K562 (cell line): Measurements from ENCODE around the gene C17orf75. TPM values are rescaled to one million over a fixed set of nuclear protein-coding genes. Genes with fewer than 3 reads are reported as not detected.

Experiments
- BRF1 ChIP-seq: IDR thresholded peaks from 3 replicates; pipeline ENCODE4 v1.6.1; 2011; ENCODE audit warnings: borderline replicate concordance, mild to moderate bottlenecking; ENCODE audit not compliant: insufficient read length; ENCODE audit errors: extremely low read depth
- CAMTA2 ChIP-seq: fragments of 250-450 bp; sonication (Bioruptor Pico); conservative IDR thresholded peaks from 2 replicates; pipeline ENCODE4 v1.5.1; 2022
- CBX8 ChIP-seq: fragments of 200-600 bp; sonication (generic); IDR thresholded peaks from 2 replicates; pipeline ENCODE4 v1.6.1; 2012; ENCODE audit warnings: borderline replicate concordance, mixed run types, low read depth, mild to moderate bottlenecking, moderate library complexity, mixed read lengths, low read length, control low read depth, inconsistent platforms; ENCODE audit not compliant: poor library complexity, severe bottlenecking; ENCODE audit errors: extremely low read depth
- ETS1 ChIP-seq: conservative IDR thresholded peaks from 2 replicates; pipeline ENCODE4 v1.6.1; 2011; ENCODE audit warnings: low read depth, mild to moderate bottlenecking, low read length; ENCODE audit not compliant: control insufficient read depth
- FOXA3 ChIP-seq, 2 experiments: fragments of 450-650 bp in 1 of 2; sonication (generic) in 1 of 2; formaldehyde crosslinking; IDR thresholded peaks in 1 of 2; conservative IDR thresholded peaks in 1 of 2; 2 replicates each; pipeline versions ENCODE4 v1.4.0 to v1.8.0; 2020 to 2022; ENCODE audit warnings: mild to moderate bottlenecking in 2 of 2, missing genetic modification reagents in 1 of 2
- FUS ChIP-seq: fragments of 200-400 bp; formaldehyde crosslinking; optimal IDR thresholded peaks from 2 replicates; pipeline ENCODE3; 2017; ENCODE audit warnings: low read depth, low read length
- HNRNPH1 ChIP-seq: fragments of 200-400 bp; formaldehyde crosslinking; optimal IDR thresholded peaks from 2 replicates; pipeline ENCODE3; 2017; ENCODE audit warnings: low read depth, mild to moderate bottlenecking, low read length, moderate library complexity
- IFI16 ChIP-seq: fragments of 250-450 bp; sonication (Bioruptor Pico); IDR thresholded peaks from 2 replicates; pipeline ENCODE4 v2.1.2; 2022; ENCODE audit warnings: mild to moderate bottlenecking, inconsistent platforms
- MCM5 ChIP-seq: fragments of 450-650 bp; IDR thresholded peaks from 2 replicates; pipeline ENCODE4 v1.6.1; 2016; ENCODE audit warnings: low read depth
- PHF8 ChIP-seq: fragments of 200-600 bp; sonication (generic); IDR thresholded peaks from 2 replicates; pipeline ENCODE4 v1.6.1; 2012; ENCODE audit warnings: mixed run types, mild to moderate bottlenecking, inconsistent platforms, low read length, moderate library complexity, borderline replicate concordance
- RNF219 ChIP-seq: fragments of 250-450 bp; sonication (Bioruptor Pico); IDR thresholded peaks from 2 replicates; pipeline ENCODE4 v1.5.0; 2022; ENCODE audit warnings: mild to moderate bottlenecking
- SNRNP70 ChIP-seq: fragments of 200-400 bp; formaldehyde crosslinking; optimal IDR thresholded peaks from 2 replicates; pipeline ENCODE3; 2017; ENCODE audit warnings: low read depth, low read length
- SREBF2 ChIP-seq: sonication (generic); formaldehyde crosslinking; IDR thresholded peaks from 2 replicates; pipeline ENCODE4 v1.4.0; 2020; ENCODE audit warnings: mild to moderate bottlenecking, missing genetic modification reagents
- ZBTB2 ChIP-seq: fragments of 450-650 bp; IDR thresholded peaks from 2 replicates; pipeline ENCODE4 v1.6.1; 2016; ENCODE audit warnings: antibody characterized with exemption
- ZBTB33 ChIP-seq: sonication (generic); formaldehyde crosslinking; IDR thresholded peaks from 2 replicates; pipeline ENCODE4 v1.8.1; 2023; ENCODE audit warnings: mild to moderate bottlenecking, missing genetic modification reagents
- ZBTB34 ChIP-seq: fragments of 250-450 bp; sonication (Bioruptor Pico); IDR thresholded peaks from 2 replicates; pipeline ENCODE4 v1.8.0; 2021; ENCODE audit warnings: mild to moderate bottlenecking, moderate library complexity
- ZFP36 ChIP-seq: fragments of 150-350 bp; IDR thresholded peaks from 2 replicates; pipeline ENCODE4 v1.6.1; 2018; ENCODE audit warnings: low read length, low read depth; ENCODE audit not compliant: partially characterized antibody
- ZNF76 ChIP-seq: fragments of 250-450 bp; sonication (Bioruptor Pico); IDR thresholded peaks from 2 replicates; pipeline ENCODE4 v1.4.0; 2020; ENCODE audit warnings: mild to moderate bottlenecking, moderate library complexity, borderline replicate concordance
- polyA plus RNA-seq, 8 experiments: library from polyadenylated mRNA; depleted of rRNA in 4 of 8; stranded (reverse) in 5 of 8; unstranded in 3 of 8; fragments of >200 nt; fragmentation: Nextera tagmentation in 2 of 8; fragmentation: Illumina TruSeq in 1 of 8; extraction: Ambion mirVana in 2 of 8; extraction: Trizol in 1 of 8; gene quantifications; 2 replicates each; pipeline versions ENCODE4 v1.2.1 to v1.2.3, GENCODE V29; 2011 to 2014; ENCODE audit warnings: inconsistent platforms in 1 of 8, missing spikeins in 1 of 8
- total RNA-seq, 7 experiments: library from RNA; depleted of rRNA in 6 of 7; stranded (reverse); fragments of >200 nt in 6 of 7; fragmentation: Illumina TruSeq in 2 of 7; extraction: Trizol in 2 of 7; gene quantifications; 2 replicates each; pipeline versions ENCODE4 v1.2.1 to v1.2.3, GENCODE V29; 2011 to 2021; ENCODE audit warnings: low replicate concordance in 1 of 7

The C17orf75 gene
- total and polyA plus RNA-seq, 9 of the 15 experiments (the other 6 are each of a cell fraction or from before 2014, with no cell fraction given): 15.5 to 55.7 (median 18.5) TPM

GRCh38 chr17:32349854-32350665 is 8.1 kb upstream of the C17orf75 start, which contains the start of gene ZNF207 (continued):
- no peak for TF ChIP-seq ZNF76 (CRISPR knock-in tag)
- no peak for TF ChIP-seq SNRNP70
- TF ChIP-seq ZBTB33 (CRISPR knock-in tag): no peak
- no peak for TF ChIP-seq ZFP36
- TF ChIP-seq FOXA3 (CRISPR knock-in tag; conservative IDR thresholded peaks at IDR 0.05 in 1 of 2, IDR thresholded peaks at IDR 0.05 in 1 of 2): no peak
- no peak for TF ChIP-seq IFI16 (CRISPR knock-in tag)
- TF ChIP-seq ETS1: no peak; the same call in 1 of the 2 replicates
- no peak for TF ChIP-seq ZBTB34 (CRISPR knock-in tag)
- peak; percentile 95 for TF ChIP-seq PHF8
- no peak for TF ChIP-seq BRF1
- TF ChIP-seq MCM5: no peak
- TF ChIP-seq RNF219 (CRISPR knock-in tag): no peak; the same call in 1 of the 2 replicates
- no peak for TF ChIP-seq CAMTA2 (CRISPR knock-in tag)
- no peak for TF ChIP-seq SREBF2 (CRISPR knock-in tag)
- TF ChIP-seq CBX8: no peak
- TF ChIP-seq FUS: no peak
- TF ChIP-seq ZBTB2: peak; percentile 46; the same call in 1 of the 2 replicates
- no peak for TF ChIP-seq HNRNPH1
